ENCODE measurements around the gene UNC13A.

The UNC13A gene

DNA sequence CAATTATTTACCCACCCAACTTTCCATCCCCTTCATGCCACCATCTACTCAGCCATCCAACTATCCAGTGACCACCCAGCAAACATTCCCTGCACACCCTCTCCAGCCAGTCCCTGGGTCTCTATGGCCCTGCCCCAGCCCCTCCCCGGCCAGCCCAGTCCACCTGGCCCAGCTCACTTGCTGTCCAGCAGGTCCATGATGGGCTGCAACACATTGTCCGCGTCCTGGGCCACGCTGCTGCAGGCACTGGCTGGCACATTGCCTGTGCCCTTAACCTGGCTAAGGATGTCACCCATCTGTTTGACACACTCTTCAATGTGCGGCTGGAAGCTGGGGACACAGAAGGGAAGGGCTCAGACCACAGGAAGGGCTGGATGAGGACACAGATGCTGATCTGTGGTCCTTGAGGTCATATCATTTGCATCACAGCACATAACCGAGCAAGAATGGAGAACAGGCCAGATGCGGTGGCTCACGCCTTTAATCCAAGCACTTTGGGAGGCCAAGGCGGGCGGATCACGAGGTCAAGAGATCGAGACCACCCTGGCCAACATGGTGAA, 61.6 kb downstream of the UNC13A start:
- no peak for DNase-seq (ENCODE audit: low spot score)

DNA sequence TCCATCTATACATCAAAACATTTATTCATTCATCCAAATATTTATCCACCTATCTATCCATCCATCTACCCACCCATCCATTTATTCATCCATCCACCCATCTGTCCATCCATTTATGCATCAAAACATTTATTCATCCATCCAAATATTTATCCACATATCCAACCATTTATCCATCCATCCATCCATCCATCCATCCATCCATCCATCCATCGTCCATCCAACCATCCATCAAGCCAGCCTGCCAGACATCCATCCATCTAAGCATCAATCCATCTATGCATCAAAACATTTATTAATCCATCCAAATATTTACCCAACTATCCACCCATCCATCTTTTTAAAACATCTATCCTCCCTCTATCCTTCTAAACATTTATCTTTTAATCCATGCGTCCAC, 62.2 kb downstream of the UNC13A start:
- no peak for DNase-seq (ENCODE audit: low spot score)

DNA sequence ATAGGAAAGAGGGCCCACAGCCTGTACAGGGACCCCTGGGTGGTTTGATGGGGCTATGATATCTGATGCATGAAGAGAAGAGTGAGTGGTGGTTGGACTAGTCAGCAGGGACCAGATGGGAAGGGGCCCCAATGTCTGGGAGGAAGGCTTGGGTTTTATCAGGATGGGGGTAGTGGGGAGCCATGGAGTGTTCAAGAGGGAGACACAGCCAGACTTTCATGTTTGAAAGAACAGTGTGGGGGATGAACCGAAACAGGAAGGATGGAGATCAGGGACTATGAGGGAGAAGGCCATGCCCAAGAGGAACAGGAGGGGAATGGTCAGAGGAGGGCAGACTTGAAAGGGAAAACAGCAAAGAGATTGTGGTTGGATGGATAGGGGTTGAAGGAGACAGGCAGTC, 63.1 kb downstream of the UNC13A start:
- DNase-seq (ENCODE audit: low spot score), result no peak

DNA sequence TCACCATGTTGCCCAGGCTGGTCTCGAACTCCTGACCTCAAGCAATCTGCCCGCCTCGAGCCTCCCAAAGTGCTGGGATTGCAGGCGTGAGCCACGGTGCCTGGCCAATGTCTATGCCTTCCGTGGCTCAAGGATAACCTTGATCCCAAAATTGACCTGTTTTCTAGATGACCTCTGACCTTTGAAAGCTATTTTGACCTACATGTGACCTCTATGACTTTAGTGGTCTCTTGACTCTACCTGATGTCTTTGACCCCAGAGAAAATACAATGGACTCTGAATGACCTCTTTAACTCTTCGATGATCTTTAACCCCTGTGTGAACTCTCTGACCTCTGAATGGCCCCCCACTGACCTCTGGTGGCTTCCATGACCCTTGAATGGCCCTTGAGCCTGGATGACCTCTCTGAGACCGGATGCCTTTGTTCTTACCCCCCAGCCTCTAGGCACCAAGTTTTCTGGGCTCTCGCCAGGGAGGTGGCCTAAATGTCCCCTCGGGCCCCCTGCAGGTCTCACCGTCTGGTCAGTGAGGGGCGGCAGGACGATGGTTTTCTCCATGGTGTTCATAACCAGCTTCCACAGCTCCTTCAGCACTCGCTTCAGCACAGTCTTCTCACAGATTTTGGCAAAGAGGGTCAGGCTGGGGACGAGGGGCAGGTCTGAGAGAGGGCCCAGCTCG, 63.7 kb downstream of the UNC13A start:
- no peak for DNase-seq (ENCODE audit: low spot score)

DNA sequence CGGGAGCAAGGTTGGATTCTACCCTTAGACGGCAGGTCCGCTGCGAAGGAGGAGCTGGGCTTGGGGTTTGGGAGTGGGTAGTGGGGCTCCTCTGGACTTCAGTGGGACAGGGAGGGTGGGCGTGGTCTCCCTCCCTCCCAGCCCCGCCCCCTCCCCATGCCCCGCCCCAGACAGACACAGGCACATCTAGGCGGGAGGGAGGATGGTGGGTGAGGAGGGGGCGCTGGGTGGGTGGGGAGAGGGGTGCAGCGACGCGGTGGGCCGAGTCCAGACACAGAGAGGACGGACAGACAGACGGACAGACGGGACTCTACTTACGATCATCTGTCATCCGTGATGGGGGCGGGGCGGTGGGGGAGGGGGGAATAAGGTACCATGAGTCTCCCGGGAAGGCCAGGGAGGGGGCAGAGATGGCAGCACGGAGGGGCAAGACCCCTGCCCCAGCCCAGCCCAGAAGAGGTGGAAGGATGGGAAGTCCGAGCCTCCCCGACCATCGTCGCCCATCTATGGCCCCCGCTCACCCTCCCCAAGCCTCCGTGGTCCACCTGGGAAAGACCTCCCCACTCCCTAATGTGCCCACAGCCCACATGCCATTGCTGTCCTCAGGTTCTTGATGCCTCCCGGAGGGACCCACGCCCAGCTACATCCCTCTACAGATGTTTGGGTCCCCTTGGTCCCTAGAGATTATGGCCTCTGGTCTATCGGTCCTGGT, 64.8 kb downstream of the UNC13A start:
- DNase-seq (ENCODE audit: low spot score), result no peak

DNA sequence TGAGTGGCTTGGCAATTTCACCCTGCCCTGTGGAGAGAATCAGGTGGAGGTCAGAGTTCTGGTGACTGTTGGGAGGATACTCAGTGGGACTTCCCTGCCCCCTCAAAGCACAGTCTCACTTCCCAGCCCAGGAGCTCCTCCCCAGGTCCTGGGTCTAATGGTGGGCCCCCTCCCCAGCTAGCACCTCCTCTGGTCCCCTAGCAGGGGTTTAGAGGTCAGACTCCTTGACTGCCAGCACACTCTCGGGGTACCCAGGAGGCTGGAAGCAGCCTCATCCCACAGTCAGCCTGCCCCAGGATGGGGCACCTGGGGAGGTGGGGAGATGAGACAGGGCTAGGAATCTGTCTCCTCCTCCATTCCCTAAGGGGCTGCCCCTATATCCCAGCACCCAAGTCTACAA, 67.5 kb downstream of the UNC13A start:
- no peak for DNase-seq (ENCODE audit: low spot score)

DNA sequence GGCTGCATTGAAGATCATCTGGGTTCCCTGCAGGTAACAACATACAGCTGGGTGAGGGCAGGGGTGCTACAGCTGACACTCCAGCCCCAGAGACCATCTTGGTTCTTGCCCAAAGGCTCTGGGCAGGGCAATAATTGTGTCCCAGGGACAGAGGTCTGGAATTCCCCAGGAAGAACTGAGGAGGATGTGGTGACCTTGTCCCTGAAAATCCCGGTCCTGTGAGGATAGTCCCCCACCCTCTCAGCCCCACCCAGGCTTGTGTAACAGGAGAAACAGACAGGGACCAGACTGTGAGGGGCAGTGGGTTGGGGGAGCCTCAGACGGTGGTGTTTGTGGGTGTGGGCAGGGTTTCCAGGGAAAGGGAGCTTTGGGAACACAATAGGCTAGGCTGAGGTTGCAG, 69.2 kb downstream of the UNC13A start:
- DNase-seq (ENCODE audit: low spot score), result no peak

DNA sequence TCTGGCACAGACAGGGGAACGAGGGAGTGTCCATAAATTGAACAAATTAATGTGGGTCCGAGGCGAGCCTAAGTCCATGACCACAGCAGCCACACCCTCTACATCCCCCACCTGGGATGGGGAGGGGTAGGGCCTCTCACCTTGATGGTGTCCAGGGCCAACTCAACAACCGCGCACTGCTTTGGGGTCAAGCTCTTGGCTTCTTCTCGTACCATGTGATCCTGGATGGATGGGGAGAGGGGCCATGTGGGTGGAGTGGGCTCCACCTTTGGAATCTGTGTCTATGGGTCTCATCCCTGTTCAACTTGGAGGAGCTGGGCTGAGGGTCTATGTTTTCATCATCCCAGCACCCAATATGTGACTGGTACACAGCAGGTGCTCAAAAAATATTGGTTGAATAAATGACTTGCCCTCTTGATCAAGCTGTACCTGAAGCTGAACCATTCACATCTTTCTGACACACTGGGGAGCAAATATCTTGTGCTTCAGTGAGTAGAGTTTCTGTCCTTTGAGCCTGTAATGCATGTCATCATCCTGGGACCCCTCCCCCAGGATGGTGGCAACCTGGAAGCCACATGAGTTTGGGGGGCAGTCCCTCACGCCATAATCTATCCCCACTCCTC, 69.8 kb downstream of the UNC13A start:
- DNase-seq (ENCODE audit: low spot score), result no peak

DNA sequence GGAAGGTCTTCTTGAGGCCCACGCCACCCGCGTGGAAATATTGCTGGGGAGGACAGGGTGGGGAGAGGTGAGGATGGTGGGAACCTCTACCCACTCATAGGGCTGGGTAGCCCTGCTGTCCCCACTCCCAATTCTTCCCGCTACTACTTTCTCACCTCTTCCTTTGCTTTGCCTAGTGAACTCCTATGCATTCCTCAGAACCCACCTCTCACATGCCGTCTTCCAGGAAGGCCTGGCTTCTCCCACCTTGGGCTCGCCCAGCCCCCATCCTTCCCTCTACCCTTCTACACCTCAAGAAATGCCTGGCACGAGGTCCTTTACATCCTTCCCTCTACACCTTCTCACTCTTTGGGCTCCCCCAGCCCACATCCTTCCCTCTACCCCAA, 70.4 kb downstream of the UNC13A start:
- no peak for DNase-seq (ENCODE audit: low spot score)

DNA sequence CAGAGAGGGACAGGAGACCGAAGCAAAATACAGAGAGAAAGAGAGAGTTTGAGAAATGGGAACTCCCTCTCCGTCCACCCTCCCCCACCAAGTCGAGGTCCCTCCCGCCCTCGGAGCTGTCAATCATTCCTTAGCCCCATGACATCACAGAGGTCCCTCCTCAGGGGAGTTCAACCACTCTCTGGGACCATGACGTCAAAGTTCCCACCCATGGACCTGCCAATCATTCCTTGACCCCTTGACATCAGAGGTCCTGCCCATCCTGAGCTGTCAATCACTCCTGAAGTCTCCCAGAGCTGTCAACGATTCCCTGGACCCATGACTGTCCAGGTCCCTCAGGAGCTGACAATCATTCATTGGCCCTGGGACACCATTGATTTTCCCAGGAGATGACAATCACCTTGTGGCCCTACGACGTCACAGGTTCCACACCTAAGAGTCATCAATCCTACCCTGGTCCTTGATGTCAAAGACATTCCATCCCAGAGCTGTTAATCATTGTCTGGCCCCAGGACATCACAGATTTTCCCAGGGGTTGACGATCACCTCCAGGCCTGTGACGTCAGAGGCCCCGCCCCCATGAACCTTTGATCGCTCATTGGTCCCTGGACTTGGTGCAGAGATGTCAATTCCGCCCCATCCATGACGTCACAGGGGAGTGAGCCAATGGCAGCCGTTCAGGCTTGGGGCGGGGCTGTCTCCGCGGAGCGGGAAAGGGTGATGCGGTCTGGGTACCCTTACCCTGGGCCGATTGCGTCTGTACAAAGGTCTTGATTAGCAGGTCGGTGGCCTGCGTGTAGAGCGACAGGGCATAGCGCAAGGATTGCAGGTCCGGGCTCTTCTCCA, 71.0 kb downstream of the UNC13A start:
- no peak for DNase-seq (ENCODE audit: low spot score)

DNA sequence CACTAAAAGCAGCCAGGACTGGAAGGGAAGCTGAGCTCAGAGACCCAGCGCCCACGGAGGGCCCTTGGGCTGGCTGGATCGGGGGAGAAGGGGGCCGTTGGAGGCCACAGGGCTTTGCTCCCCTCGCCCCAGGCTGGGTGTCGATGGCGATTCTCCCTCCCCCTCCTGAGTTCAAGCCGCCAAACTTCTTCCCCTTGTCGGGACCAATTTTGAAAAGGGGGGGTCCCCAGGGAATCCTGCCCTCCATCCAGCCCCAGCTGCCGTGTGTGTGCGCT, 71.5 kb downstream of the UNC13A start:
- no peak for DNase-seq (ENCODE audit: low spot score)

DNA sequence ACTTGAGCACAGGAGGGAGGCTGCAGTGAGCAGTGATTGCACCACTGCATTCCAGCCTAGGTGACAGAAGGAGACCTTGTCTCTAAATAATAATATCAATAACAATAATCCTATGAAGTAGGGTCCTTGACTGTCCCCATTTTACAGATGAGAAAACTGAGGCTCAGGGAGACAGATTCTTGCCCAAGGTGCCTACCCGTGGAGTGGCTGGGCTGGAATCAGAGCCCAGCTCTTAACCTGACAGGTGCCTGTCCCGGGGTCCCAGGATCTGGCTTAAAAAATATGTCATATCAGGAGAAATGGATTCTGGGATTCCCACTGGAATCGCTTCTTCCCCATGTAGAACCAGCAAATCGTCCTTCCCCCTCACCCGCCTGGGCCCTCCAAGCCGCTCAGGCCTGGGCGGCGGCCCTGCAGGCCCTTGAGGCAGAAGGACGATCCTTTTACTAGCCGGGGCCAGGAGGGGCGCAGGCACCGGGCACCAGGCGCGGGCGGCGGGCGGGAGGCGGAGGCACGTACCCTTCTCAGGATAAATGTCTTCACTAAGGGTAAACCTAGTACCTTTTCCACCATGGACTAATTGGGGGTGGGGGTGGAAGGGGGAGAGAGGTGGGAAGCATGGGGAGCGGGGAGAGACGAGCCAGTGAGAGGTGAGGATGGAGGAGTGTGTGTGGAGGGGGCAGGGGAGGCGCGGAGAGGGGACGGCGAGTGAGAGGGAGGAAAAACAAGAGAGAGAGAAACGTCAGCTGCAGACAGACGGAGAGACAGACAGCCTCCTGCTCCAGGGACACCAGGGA, 72.1 kb downstream of the UNC13A start:
- no peak for DNase-seq (ENCODE audit: low spot score)

DNA sequence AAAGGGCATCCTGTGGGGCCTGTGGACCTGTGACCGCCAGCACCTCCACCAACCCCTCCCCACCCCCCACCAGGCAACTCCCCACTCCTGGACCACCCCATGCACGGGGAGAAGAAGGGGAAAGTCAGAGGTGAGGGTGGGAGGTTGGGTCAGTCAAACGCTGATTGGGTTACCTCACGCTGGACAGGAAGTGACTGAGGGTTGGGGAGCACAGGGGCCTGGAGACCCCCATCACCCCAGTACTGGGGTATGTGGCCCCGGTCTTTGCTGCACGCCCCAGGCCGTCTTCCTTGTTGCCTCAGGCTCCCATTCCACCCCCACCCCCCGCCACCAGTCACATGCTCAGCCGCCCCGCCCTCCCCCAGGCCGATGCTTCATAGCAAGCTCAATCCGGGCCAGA, 73.7 kb downstream of the UNC13A start:
- DNase-seq (ENCODE audit: low spot score), result no peak

DNA sequence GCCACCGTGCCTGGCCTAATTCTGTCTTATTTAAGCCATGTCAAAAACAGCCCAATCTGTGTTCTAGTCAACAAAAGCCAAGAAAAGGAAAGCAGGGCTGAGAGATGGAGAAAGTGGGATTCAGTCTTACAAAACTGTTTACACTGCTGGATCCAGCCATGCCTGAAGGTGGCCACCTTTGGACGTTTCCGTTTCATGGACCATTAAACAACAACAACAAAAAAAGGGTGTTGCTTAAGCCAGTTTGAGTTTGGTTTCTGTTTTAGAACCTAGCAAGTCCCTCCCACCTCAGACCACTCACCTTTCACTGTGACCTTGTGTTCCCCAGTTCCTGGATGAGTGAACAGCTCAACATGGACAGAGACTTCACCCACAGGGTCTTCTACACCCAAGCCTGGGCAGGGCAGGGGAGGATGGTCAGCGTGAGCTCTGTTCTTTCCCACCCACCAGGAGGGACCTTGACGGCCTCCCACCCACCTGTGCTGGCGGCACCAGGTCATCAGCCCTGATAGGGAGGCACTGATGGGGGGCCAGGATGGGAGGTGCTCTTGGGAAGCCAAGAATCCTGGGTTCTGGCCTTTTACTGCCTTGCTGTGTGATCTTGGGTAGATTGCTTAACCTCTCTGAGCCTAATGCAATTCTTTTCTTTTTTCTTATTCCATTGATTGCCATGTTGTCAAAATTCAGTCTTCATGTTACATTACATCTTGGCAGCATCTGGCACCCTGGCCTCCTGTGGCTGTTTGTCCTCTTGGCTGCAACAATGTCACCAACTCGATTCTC, 76.5 kb downstream of the UNC13A start:
- DNase-seq (ENCODE audit: low spot score), result no peak

DNA sequence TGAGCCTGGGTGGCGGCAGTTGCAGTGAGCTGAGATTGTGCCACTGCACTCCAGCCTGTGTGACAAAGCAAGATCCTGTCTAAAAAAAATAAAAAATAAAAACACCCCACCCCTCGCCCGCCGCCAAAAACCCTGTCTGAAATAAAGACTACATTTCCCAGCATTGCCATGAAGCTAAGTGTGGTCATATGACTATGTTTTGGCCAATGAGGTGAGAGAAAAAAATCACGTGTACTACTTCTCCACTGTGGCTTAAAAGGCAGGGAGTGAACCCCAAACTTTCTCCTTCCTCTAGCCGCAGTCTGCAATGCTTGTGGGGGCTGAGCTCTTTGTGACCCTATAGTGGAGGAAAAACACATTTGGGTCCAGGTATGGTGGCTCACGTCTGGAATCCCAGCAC, 77.8 kb downstream of the UNC13A start:
- DNase-seq (ENCODE audit: low spot score), result no peak

DNA sequence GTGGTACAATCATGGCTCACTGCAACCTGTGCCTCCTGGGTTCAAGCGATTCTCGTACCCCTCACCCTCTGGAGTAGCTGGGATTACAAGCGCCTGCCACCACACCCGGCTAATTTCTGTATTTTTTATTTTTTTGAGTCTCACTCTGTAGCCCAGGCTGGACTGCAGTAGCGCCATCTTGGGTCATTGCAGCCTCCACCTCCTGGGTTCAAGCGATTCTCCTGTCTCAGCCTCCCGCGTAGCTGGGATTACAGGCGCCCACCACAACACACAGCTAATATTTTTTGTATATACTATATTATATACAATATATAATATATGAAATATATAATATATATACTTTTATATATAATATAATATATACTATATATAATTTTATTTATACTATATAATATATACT, 80.2 kb downstream of the UNC13A start:
- no peak for DNase-seq (ENCODE audit: low spot score)

DNA sequence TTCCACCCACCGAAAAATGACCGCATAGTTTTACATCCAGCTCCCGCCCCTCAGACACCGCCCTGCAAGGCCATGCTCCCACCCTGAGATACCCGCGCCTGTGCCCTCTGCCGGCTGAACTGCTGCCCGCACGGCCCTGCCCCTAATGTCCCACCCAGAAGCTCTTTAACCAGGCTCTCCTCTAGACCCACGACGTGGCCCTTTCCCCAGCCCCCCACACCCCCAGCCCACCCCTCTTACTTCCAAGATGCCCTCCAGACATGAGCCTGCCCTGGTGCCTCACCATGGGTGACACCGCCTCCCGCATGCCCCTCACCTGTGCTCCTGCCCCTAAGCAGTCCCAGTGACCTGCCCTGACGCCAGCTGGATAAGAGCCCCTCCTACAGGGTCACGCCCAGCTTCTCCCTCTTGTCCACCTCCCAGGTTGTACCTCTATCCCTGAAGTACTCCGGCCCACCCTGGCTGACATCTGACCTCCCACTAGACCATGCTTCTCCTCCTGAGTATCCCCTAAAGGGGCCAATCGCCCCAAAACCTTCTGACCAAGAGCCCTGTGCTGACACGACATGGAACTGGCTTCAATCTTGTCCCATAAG, 81.5 kb downstream of the UNC13A start:
- DNase-seq (ENCODE audit: low spot score), result no peak

DNA sequence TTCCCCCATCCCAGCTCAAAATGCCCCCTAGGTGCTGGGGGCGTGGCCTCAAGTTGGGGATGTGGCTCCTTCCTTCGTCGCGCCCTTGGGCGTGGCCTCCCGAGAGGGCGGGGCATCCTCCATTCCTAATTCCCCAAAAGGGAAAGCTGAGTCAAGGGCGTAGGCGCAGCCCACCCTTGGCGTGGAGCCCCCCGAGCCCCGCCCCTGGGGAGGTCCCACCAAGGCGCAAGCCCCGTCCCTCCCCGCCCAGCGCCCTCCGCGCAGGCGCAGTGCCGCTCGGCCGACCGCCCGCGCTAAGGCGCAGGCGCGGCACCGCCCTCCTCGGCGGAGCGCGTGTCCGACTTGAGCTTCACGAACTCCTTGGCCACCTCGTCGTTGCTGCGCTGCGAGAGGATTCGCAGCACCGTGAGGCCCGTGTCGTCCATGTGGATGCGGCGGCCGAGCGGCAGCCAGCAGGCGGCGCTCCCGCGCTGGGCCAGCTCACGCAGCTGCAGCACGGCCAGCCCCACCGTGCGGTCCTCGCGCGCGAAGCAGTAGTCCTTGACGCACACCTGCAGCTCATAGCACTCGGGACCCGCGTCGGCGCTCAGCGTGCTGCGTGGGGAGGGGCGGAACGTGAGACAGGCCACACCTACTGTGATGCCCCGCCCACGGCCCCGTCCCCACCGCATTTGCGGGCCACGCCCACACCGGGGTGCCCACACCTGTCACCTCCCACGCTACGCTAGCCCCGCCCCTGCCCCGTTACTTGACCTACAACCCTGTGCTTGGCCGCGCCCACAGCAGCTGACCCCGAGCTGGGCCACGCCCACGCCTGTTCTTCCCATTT, 82.2 kb downstream of the UNC13A start:
- peak; percentile 77 for DNase-seq (ENCODE audit: low spot score)

DNA sequence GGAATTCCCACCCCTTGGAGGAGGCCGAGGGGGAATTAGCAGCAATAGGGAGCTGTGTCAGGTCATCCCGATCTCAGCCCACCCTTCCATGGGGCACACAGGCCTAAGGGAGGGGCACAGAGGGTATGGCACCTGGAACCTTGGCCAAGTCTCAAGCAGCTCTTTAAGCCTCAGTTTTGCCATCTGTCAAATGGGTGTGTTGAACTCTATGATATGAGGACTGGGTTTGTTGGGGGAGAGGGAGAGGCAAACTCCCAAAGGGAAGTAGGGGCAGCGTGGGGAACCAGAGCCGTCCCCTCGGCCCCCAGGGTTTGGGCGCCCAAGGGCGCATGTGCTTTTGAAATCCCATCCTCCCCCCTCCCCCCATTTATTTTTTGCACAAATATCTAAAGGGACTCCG, 83.0 kb downstream of the UNC13A start:
- no peak for DNase-seq (ENCODE audit: low spot score)

All from hematopoietic multipotent progenitor cell treated with erythropoietin and hydrocortisone succinate and interleukin-3 and kit ligand, for 17 days (in vitro differentiated cells).